Testis (tissue), 2 donors: Measurements from ENCODE around the gene SOX14.

Experiments
- CTCF ChIP-seq, 3 experiments: fragments of 450-650 bp in 2 of 3; fragments of 200-600 bp in 1 of 3; sonication (generic) in 1 of 3; IDR thresholded peaks; one replicate each; pipeline ENCODE4 v1.5.1; 2016 to 2019; ENCODE audit warnings: antibody characterized with exemption in 3 of 3, mild to moderate bottlenecking in 2 of 3, moderate library complexity in 1 of 3
- POLR2A ChIP-seq: fragments of 450-650 bp; IDR thresholded peaks from one replicate; pipeline ENCODE4 v1.6.1; 2017; ENCODE audit warnings: antibody characterized with exemption, mild to moderate bottlenecking, moderate library complexity

DNA sequence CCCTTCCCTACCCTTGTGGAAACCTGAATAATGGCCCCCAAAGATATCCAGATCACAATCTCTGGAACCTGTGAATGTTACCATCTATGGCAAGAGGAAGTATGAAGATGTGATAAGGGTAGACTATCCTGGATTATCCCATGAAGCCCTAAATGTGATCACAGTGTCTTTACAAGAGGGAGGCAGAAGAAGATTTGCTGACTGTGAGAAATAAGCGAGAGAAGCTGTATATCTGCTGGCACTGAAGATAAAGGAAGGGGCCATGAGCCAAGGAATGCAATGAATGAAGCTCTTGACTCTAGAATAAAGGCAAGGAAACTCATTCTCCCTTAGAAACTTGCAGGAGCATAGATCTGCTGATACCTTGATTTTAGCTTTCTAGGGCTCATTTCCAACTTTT, 39.1 kb downstream of the SOX14 start:
- TF ChIP-seq CTCF (IDR thresholded peaks at IDR 0.05) (no peak), POLR2A (no peak)
